Transverse colon (tissue), 4 donors: Measurements from ENCODE around the gene KHDC4. TPM values are rescaled to one million over a fixed set of nuclear protein-coding genes. Genes with fewer than 3 reads are reported as not detected.

Experiments
- DNase-seq: peaks from one replicate; pipeline ENCODE4 v3.0.0-alpha.2; 2019
- H3K27ac ChIP-seq, 4 donors: fragments of 200-600 bp; sonication (generic); 2 replicates each; pipeline ENCODE4 v1.5.1; 2016 to 2018; ENCODE audit warnings: inconsistent platforms in 4 of 4
- H3K27me3 ChIP-seq: fragments of 200-600 bp; sonication (generic); 2 replicates; pipeline ENCODE4 v1.5.1; 2017; ENCODE audit warnings: inconsistent platforms
- H3K36me3 ChIP-seq, 4 donors: fragments of 200-600 bp; sonication (generic); 2 replicates each; pipeline ENCODE4 v1.5.1; 2017 to 2019; ENCODE audit warnings: inconsistent platforms in 4 of 4
- H3K4me1 ChIP-seq, 4 donors: fragments of 200-600 bp; sonication (generic); 2 replicates each; pipeline ENCODE4 v1.5.1; 2017 to 2020; ENCODE audit warnings: inconsistent platforms in 4 of 4
- H3K4me3 ChIP-seq, 4 donors: fragments of 200-600 bp; sonication (generic); 1 replicate in 1 of 4; 2 replicates in 3 of 4; pipeline versions ENCODE4 v1.5.1 to v1.6.1; 2017 to 2019; ENCODE audit warnings: inconsistent platforms in 4 of 4
- H3K9me3 ChIP-seq, 2 donors: fragments of 200-600 bp; sonication (generic); 2 replicates each; pipeline ENCODE4 v1.5.1; 2017 to 2019; ENCODE audit warnings: inconsistent platforms in 2 of 2
- CTCF ChIP-seq, 5 experiments: fragments of 200-600 bp in 3 of 5; fragments of 450-650 bp in 2 of 5; sonication (generic) in 3 of 5; IDR thresholded peaks; 1 replicate in 2 of 5; 2 replicates in 3 of 5; pipeline ENCODE4 v1.5.1; 2016 to 2017; ENCODE audit warnings: antibody characterized with exemption in 5 of 5, inconsistent platforms in 3 of 5, mild to moderate bottlenecking in 2 of 5, moderate library complexity in 1 of 5
- EP300 ChIP-seq: sonication (generic); formaldehyde crosslinking; IDR thresholded peaks from one replicate; pipeline ENCODE4 v1.6.1; 2017; ENCODE audit warnings: antibody characterized with exemption, low read depth
- POLR2A ChIP-seq: fragments of 450-650 bp; IDR thresholded peaks from one replicate; pipeline ENCODE4 v1.6.1; 2016; ENCODE audit warnings: antibody characterized with exemption, mild to moderate bottlenecking, moderate library complexity
- POLR2AphosphoS5 ChIP-seq, 3 donors: sonication (generic); formaldehyde crosslinking; IDR thresholded peaks; one replicate each; pipeline ENCODE4 v1.6.1; 2016; ENCODE audit warnings: antibody characterized with exemption in 3 of 3
- WGBS, 2 donors: methylation state at CpG; one replicate each; pipeline ENCODE4 v1.1.5; 2018; ENCODE audit warnings: low coverage in 1 of 2; 5-methylcytosine and 5-hydroxymethylcytosine counted together
- in situ Hi-C, 4 donors: fragments of 200-750 bp; cut with MboI; loops; one replicate each; pipeline versions ENCODE4 v1.15.0 to v1.15.1; 2017; ENCODE audit warnings: low sequenced_read_pairs in 3 of 4, low pct_ligation_motif_present in 1 of 4, low pct_unique_long_range_greater_than_20kb in 1 of 4
- intact Hi-C: fragments of 100-400 bp; cut with DNase I; formaldehyde crosslinking; loops from one replicate; pipeline ENCODE4 v1.15.1; 2023; ENCODE audit warnings: low total_unique reads
- total RNA-seq, 4 donors: library from RNA; depleted of rRNA; stranded (reverse); fragments of >200 nt; gene quantifications; one replicate each; pipeline ENCODE4 v1.1.0, GENCODE V29; 2016

The KHDC4 gene
- total RNA-seq, 4 donors from 2014 or later, result 76.2 to 158 (median 98.7) TPM

GRCh38 chr1:155976062-155976912 lies 42.1 kb upstream of the KHDC4 start:
- Histone ChIP-seq H3K4me1 (peaks cover 42 to 86% (median 72%) of the 10 kb centered on the region in 4 donors), H3K27ac (peak overlapping the region; percentile 92 to 96 (median 94)), H3K27me3 (no peaks in the 10 kb centered on the region), H3K9me3 (no peaks in the 10 kb centered on the region), H3K36me3 (no peaks in the 10 kb centered on the region), H3K4me3 (peak overlapping the region; percentile 70 to 75 (median 72))
- in situ Hi-C loops (no loop called here), intact Hi-C loops (no loop called here)
- 13 to 17% methylated on average over 6 to 14 of the region's 14 CpGs for WGBS, 2 donors
- TF ChIP-seq CTCF (IDR thresholded peaks at IDR 0.05) (no peak), POLR2A (no peak), EP300 (no peak)
- peak; percentile 73 for DNase-seq

- H3K4me1 ChIP-seq, result peaks cover 40 to 86% (median 71%) of the 10 kb centered on the region in 4 donors
- WGBS, 2 donors, result 30 to 35% methylated on average over 3 to 4 of the region's 4 CpGs
- no peaks in the 10 kb centered on the region for H3K27me3 ChIP-seq
- intact Hi-C loops (no loop called here), in situ Hi-C loops (no loop called here)
- peak overlapping the region; percentile 92 to 96 (median 94) for H3K27ac ChIP-seq
- H3K36me3 ChIP-seq, result no peaks in the 10 kb centered on the region
- H3K9me3 ChIP-seq, result no peaks in the 10 kb centered on the region
- H3K4me3 ChIP-seq, result peak overlapping the region; percentile 70 to 75 (median 72)
- no peak for DNase-seq
- no peak for TF ChIP-seq POLR2AphosphoS5 (IDR thresholded peaks at IDR 0.05)
- no peak for TF ChIP-seq EP300
- no peak for TF ChIP-seq CTCF (IDR thresholded peaks at IDR 0.05)
- TF ChIP-seq POLR2A, result no peak
Observed at GRCh38 chr1:155975375-155976061, 41.3 kb upstream of the KHDC4 start.

- in situ Hi-C loops, result no loop called here
- peak overlapping the region; percentile 92 to 96 (median 94) for H3K27ac ChIP-seq
- H3K4me1 ChIP-seq, result peaks cover 34 to 86% (median 69%) of the 10 kb centered on the region in 4 donors
- WGBS, 2 donors, result 44 to 63% methylated on average over 2 to 13 of the region's 13 CpGs
- H3K36me3 ChIP-seq, result no peaks in the 10 kb centered on the region
- intact Hi-C loops, result no loop called here
- no peak for TF ChIP-seq POLR2AphosphoS5 (IDR thresholded peaks at IDR 0.05)
- TF ChIP-seq EP300, result no peak
- TF ChIP-seq POLR2A, result no peak
- TF ChIP-seq CTCF (IDR thresholded peaks at IDR 0.05), result no peak
- no peaks in the 10 kb centered on the region for H3K9me3 ChIP-seq
- DNase-seq, result no peak
- no peaks in the 10 kb centered on the region for H3K27me3 ChIP-seq
- peak overlapping the region in 1 of 4 donors; percentile 70 for H3K4me3 ChIP-seq
Observed at GRCh38 chr1:155974208-155975115, 40.2 kb upstream of the KHDC4 start.
